ENCODE results near the gene C1orf210. TPM values are rescaled to one million over a fixed set of nuclear protein-coding genes. Genes with fewer than 3 reads are reported as not detected.

The C1orf210 gene
- total and polyA plus RNA-seq, 2 of the 13 experiments (the other 11 are each of a cell fraction or from before 2014, with no cell fraction given), result 0.49 to 5.1 TPM

GRCh38 chr1:43246466-43247213, 38.7 kb downstream of the C1orf210 start:
- CTCF ChIA-PET (ENCODE audit: low intra/inter-chr PET ratio, low total read pairs), result no interaction called here
- no peak for DNase-seq (ENCODE audit: low spot score)
- TF ChIP-seq, protein P1, sequence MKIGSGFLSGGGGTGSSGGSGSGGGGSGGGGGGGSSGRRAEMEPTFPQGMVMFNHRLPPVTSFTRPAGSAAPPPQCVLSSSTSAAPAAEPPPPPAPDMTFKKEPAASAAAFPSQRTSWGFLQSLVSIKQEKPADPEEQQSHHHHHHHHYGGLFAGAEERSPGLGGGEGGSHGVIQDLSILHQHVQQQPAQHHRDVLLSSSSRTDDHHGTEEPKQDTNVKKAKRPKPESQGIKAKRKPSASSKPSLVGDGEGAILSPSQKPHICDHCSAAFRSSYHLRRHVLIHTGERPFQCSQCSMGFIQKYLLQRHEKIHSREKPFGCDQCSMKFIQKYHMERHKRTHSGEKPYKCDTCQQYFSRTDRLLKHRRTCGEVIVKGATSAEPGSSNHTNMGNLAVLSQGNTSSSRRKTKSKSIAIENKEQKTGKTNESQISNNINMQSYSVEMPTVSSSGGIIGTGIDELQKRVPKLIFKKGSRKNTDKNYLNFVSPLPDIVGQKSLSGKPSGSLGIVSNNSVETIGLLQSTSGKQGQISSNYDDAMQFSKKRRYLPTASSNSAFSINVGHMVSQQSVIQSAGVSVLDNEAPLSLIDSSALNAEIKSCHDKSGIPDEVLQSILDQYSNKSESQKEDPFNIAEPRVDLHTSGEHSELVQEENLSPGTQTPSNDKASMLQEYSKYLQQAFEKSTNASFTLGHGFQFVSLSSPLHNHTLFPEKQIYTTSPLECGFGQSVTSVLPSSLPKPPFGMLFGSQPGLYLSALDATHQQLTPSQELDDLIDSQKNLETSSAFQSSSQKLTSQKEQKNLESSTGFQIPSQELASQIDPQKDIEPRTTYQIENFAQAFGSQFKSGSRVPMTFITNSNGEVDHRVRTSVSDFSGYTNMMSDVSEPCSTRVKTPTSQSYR (CRISPR knock-in tag; IDR thresholded peaks at IDR 0.05; ENCODE audit: borderline replicate concordance), result no peak
- TF ChIP-seq SMARCE1 (IDR thresholded peaks at IDR 0.05; ENCODE audit: borderline replicate concordance), result 0 out of 2 replicates have a peak, but pooled peaks have one; percentile 25
- no peak for TF ChIP-seq ZNF569 (CRISPR knock-in tag; IDR thresholded peaks at IDR 0.05; ENCODE audit: borderline replicate concordance)
- TF ChIP-seq RNF2 (conservative IDR thresholded peaks at IDR 0.05; ENCODE audit: low read depth), result no peak
- TF ChIP-seq IRF2 (CRISPR knock-in tag; IDR thresholded peaks at IDR 0.05), result no peak
- no peak for TF ChIP-seq RXRA (CRISPR knock-in tag; IDR thresholded peaks at IDR 0.05)
- no peak for TF ChIP-seq ZNF615 (CRISPR knock-in tag; IDR thresholded peaks at IDR 0.05; ENCODE audit: borderline replicate concordance)
- no peak for TF ChIP-seq ZZZ3 (CRISPR knock-in tag; IDR thresholded peaks at IDR 0.05; ENCODE audit: borderline replicate concordance)
- peak; percentile 40; the same call in 1 of the 2 replicates for TF ChIP-seq ONECUT2 (CRISPR knock-in tag; IDR thresholded peaks at IDR 0.05)
- TF ChIP-seq ZNF609 (CRISPR knock-in tag; IDR thresholded peaks at IDR 0.05; ENCODE audit: borderline replicate concordance), result no peak
- TF ChIP-seq ZNF224 (CRISPR knock-in tag; IDR thresholded peaks at IDR 0.05), result no peak
- TF ChIP-seq, protein P2, sequence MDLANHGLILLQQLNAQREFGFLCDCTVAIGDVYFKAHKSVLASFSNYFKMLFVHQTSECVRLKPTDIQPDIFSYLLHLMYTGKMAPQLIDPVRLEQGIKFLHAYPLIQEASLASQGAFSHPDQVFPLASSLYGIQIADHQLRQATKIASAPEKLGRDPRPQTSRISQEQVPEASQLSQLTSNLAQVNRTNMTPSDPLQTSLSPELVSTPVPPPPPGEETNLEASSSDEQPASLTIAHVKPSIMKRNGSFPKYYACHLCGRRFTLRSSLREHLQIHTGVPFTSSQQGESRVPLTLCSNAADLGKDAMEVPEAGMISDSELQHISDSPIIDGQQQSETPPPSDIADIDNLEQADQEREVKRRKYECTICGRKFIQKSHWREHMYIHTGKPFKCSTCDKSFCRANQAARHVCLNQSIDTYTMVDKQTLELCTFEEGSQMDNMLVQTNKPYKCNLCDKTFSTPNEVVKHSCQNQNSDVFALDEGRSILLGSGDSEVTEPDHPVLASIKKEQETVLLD (CRISPR knock-in tag; IDR thresholded peaks at IDR 0.05; ENCODE audit: low read depth), result no peak
- TF ChIP-seq, protein P3, sequence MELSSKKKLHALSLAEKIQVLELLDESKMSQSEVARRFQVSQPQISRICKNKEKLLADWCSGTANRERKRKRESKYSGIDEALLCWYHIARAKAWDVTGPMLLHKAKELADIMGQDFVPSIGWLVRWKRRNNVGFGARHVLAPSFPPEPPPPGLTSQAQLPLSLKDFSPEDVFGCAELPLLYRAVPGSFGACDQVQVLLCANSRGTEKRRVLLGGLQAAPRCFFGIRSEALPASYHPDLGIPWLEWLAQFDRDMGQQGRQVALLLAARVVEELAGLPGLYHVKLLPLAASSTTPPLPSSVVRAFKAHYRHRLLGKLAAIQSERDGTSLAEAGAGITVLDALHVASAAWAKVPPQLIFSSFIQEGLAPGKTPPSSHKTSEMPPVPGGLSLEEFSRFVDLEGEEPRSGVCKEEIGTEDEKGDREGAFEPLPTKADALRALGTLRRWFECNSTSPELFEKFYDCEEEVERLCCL (CRISPR knock-in tag; IDR thresholded peaks at IDR 0.05; ENCODE audit: borderline replicate concordance), result no peak

More at GRCh38 chr1:43246466-43247213, 38.7 kb downstream of the C1orf210 start:
- POLR2A ChIA-PET, result no interaction called here
- Histone ChIP-seq H3K9ac (ENCODE audit: insufficient read depth, low read depth, low read length) (no peak overlapping the region), H3K9me3 (ENCODE audit: low read length) (peaks cover 28% of the 10 kb centered on the region), H3K27me3 (ENCODE audit: control insufficient read depth in 1 of 2, insufficient read depth in 2 of 2, low read length in 2 of 2) (peaks cover 0 to 10% of the 10 kb centered on the region in 2 experiments; a peak in 3 of 5 replicates), H3K4me3 (replicated peaks in 1 of 3; ENCODE audit: insufficient read depth in 1 of 3, low read depth in 2 of 3, low read length in 3 of 3) (no peak overlapping the region), H3K79me2 (ENCODE audit: insufficient read depth, low read length) (no peaks in the 10 kb centered on the region), H3K4me1 (ENCODE audit: insufficient read depth, low read length) (peaks cover 13% of the 10 kb centered on the region; the same call in 1 of the 2 replicates), H3K36me3 (replicated peaks in 1 of 2; ENCODE audit: control insufficient read depth in 1 of 2, insufficient read depth in 2 of 2, low read length in 2 of 2) (no peaks in the 10 kb centered on the region), H4K20me1 (ENCODE audit: insufficient read depth, low read length) (no peaks in the 10 kb centered on the region), H3K4me2 (ENCODE audit: low read depth, low read length) (no peak overlapping the region), H3K27ac (ENCODE audit: extremely low read length, insufficient read depth, low read length) (no peak overlapping the region), H2AFZ (ENCODE audit: low read length) (no peak overlapping the region)
- WGBS (ENCODE audit: low lambda C conversion rate), result 49% methylated on average over 4 of the region's 4 CpGs
- intact Hi-C loops (cut with micrococcal nuclease; ENCODE audit: unreplicated experiment) (no loop called here), in situ Hi-C loops (cut with HindIII; ENCODE audit: extremely low pct_ligation_motif_present, low pct_unique_long_range_greater_than_20kb) (no loop called here)
- BruUV-seq (replicated peaks), result no TSS peak
- ATAC-seq (peak; percentile 34; the same call in 1 of the 3 replicates), FAIRE-seq (no peak)
